HEK293 (cell line): ENCODE measurements around the gene SDC1.

Experiments
- CTCF ChIA-PET: fragments of 350-600 bp; formaldehyde crosslinking; extraction: SDS; loops from one replicate; lab custom pipeline; 2021; ENCODE audit warnings: antibody characterized with exemption; lab: Yijun Ruan, JAX
- POLR2A ChIA-PET: fragments of 300-600 bp; formaldehyde crosslinking; extraction: SDS; loops from one replicate; lab custom pipeline; 2020; ENCODE audit warnings: antibody characterized with exemption, inconsistent platforms; lab: Yijun Ruan, JAX
- H3K27ac ChIP-seq: fragments of 200-500 bp; sonication (Bioruptor generic); 2 replicates; pipeline ENCODE4 v1.5.1; 2014; ENCODE audit warnings: low read depth, low read length, control low read depth, inconsistent platforms; ENCODE audit errors: extremely low read depth
- H3K36me3 ChIP-seq, 2 experiments: fragments of 200-500 bp in 1 of 2; sonication (Bioruptor generic) in 1 of 2; 1 replicate in 1 of 2; 2 replicates in 1 of 2; pipeline ENCODE4 v1.5.1; 2014 to 2017; ENCODE audit warnings: inconsistent platforms in 2 of 2, low read length in 2 of 2; ENCODE audit not compliant: control insufficient read depth in 2 of 2, insufficient read depth in 1 of 2
- H3K4me1 ChIP-seq: fragments of 200-500 bp; sonication (Bioruptor generic); 2 replicates; pipeline ENCODE4 v1.5.1; 2014; ENCODE audit warnings: mild to moderate bottlenecking, low read length, inconsistent platforms; ENCODE audit not compliant: control insufficient read depth, insufficient read depth
- H3K4me3 ChIP-seq: 2 replicates; pipeline ENCODE4 v1.5.1; 2011; ENCODE audit warnings: low read depth, mild to moderate bottlenecking, control low read depth, low read length, moderate library complexity
- H3K9me3 ChIP-seq: fragments of 200-500 bp; sonication (Bioruptor generic); 2 replicates; pipeline ENCODE4 v1.5.1; 2014; ENCODE audit warnings: low read depth, low read length, inconsistent platforms; ENCODE audit not compliant: control insufficient read depth, insufficient read depth
- AEBP2 ChIP-seq: fragments of 450-650 bp; formaldehyde crosslinking; IDR thresholded peaks from 2 replicates; pipeline ENCODE4 v1.5.1; 2016; ENCODE audit warnings: missing biosample characterization, missing genetic modification characterization, borderline replicate concordance
- BCL11A ChIP-seq: fragments of 450-650 bp; formaldehyde crosslinking; IDR thresholded peaks from 2 replicates; pipeline ENCODE4 v1.5.1; 2016; ENCODE audit warnings: low read depth, missing biosample characterization, missing genetic modification characterization
- BCL11B ChIP-seq: fragments of 450-650 bp; formaldehyde crosslinking; IDR thresholded peaks from 2 replicates; pipeline ENCODE4 v1.5.1; 2016; ENCODE audit warnings: low read depth, missing biosample characterization, missing genetic modification characterization
- GLI2 ChIP-seq: fragments of 450-650 bp; formaldehyde crosslinking; IDR thresholded peaks from 2 replicates; pipeline ENCODE4; 2017; ENCODE audit warnings: missing biosample characterization, missing genetic modification characterization, low read depth, borderline replicate concordance
- GLIS1 ChIP-seq: fragments of 450-650 bp; formaldehyde crosslinking; IDR thresholded peaks from 2 replicates; pipeline ENCODE4 v1.5.1; 2016; ENCODE audit warnings: missing biosample characterization, missing genetic modification characterization
- KLF8 ChIP-seq: fragments of 450-650 bp; formaldehyde crosslinking; IDR thresholded peaks from 2 replicates; pipeline ENCODE4 v1.5.1; 2016; ENCODE audit warnings: missing biosample characterization, missing genetic modification characterization
- RBAK ChIP-seq: fragments of 450-650 bp; formaldehyde crosslinking; IDR thresholded peaks from 2 replicates; pipeline ENCODE4 v1.5.1; 2016; ENCODE audit warnings: missing biosample characterization, missing genetic modification characterization
- SCRT1 ChIP-seq: fragments of 450-650 bp; formaldehyde crosslinking; IDR thresholded peaks from 2 replicates; pipeline ENCODE4 v1.5.1; 2016; ENCODE audit warnings: missing biosample characterization, missing genetic modification characterization, borderline replicate concordance
- SCRT2 ChIP-seq: fragments of 450-650 bp; formaldehyde crosslinking; IDR thresholded peaks from 2 replicates; pipeline ENCODE4 v1.5.1; 2016; ENCODE audit warnings: missing biosample characterization, missing genetic modification characterization
- SP7 ChIP-seq: fragments of 450-650 bp; formaldehyde crosslinking; IDR thresholded peaks from 2 replicates; pipeline ENCODE4 v1.5.1; 2016; ENCODE audit warnings: missing biosample characterization, missing genetic modification characterization
- ZBTB49 ChIP-seq: fragments of 450-650 bp; formaldehyde crosslinking; IDR thresholded peaks from 2 replicates; pipeline ENCODE4 v1.5.1; 2016; ENCODE audit warnings: missing biosample characterization, missing genetic modification characterization, low read depth
- ZNF114 ChIP-seq: fragments of 450-650 bp; formaldehyde crosslinking; IDR thresholded peaks from 2 replicates; pipeline ENCODE4 v1.5.0; 2017; ENCODE audit warnings: missing biosample characterization, missing genetic modification characterization
- ZNF16 ChIP-seq: fragments of 450-650 bp; formaldehyde crosslinking; IDR thresholded peaks from 2 replicates; pipeline ENCODE4 v1.5.1; 2016; ENCODE audit warnings: low read depth, missing biosample characterization, missing genetic modification characterization
- ZNF175 ChIP-seq: fragments of 450-650 bp; formaldehyde crosslinking; IDR thresholded peaks from 2 replicates; pipeline ENCODE4 v1.5.1; 2016; ENCODE audit warnings: missing biosample characterization, missing genetic modification characterization
- ZNF248 ChIP-seq: fragments of 450-650 bp; formaldehyde crosslinking; IDR thresholded peaks from 2 replicates; pipeline ENCODE4 v1.5.1; 2017; ENCODE audit warnings: missing biosample characterization, missing genetic modification characterization
- ZNF302 ChIP-seq: fragments of 450-650 bp; formaldehyde crosslinking; IDR thresholded peaks from 2 replicates; pipeline ENCODE4 v1.5.1; 2016; ENCODE audit warnings: missing biosample characterization, missing genetic modification characterization, low read depth
- ZNF335 ChIP-seq: fragments of 450-650 bp; formaldehyde crosslinking; conservative IDR thresholded peaks from 2 replicates; pipeline ENCODE4 v1.5.1; 2016; ENCODE audit warnings: missing biosample characterization, missing genetic modification characterization
- ZNF433 ChIP-seq: fragments of 450-650 bp; formaldehyde crosslinking; IDR thresholded peaks from 2 replicates; pipeline ENCODE4 v1.5.1; 2016; ENCODE audit warnings: missing biosample characterization, missing genetic modification characterization, low read depth
- ZNF843 ChIP-seq: fragments of 450-650 bp; formaldehyde crosslinking; IDR thresholded peaks from 2 replicates; pipeline ENCODE4 v1.5.1; 2016; ENCODE audit warnings: missing biosample characterization, missing genetic modification characterization
- TF ChIP-seq, protein P1 (sequence below): fragments of 450-650 bp; formaldehyde crosslinking; IDR thresholded peaks from 2 replicates; pipeline ENCODE4 v1.5.0; 2017; ENCODE audit warnings: missing biosample characterization, missing genetic modification characterization, borderline replicate concordance

SDC1 gene

DNA sequence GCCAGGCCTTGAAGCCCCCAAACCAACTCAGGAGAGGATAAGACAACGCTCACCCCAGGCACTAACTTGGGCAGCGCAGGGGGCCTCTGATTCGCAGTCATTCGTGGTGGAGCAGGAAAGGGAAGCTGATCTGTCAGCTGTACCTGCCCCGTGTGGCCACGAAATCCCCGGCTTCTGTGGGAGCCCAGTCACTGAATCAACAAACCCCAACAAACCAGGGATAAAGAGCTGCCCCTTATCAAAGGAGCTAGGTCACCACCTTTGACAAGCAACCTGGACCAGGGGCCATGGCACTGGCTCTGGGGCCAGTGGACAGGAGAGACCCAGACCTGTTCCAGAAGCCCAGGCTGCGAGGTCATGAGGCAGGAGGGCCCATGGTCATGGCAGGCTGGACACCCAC lies 14.5 kb downstream of the SDC1 start:
- Histone ChIP-seq H3K4me3 (no peak overlapping the region), H3K9me3 (no peaks in the 10 kb centered on the region), H3K4me1 (peaks cover 15% of the 10 kb centered on the region), H3K36me3 (peaks cover 0 to 2% of the 10 kb centered on the region in 2 experiments; a peak in 1 of 3 replicates), H3K27ac (no peak overlapping the region)
- ChIA-PET POLR2A (interaction anchor here (1.3 kb wide), 1 partner anchor 41 kb away, joined by 5 read pairs; no protein-coding TSS in a partner anchor), CTCF (interaction anchor here (0.6 kb wide), 1 partner anchor 62 kb away, joined by 4 read pairs; no protein-coding TSS in a partner anchor)
- no peak for TF ChIP-seq ZBTB49
- no peak for TF ChIP-seq AEBP2 (tag by site-specific recombination)
- no peak for TF ChIP-seq ZNF302 (tag by site-specific recombination)
- no peak for TF ChIP-seq SP7
- TF ChIP-seq GLIS1, result no peak
- TF ChIP-seq SCRT2 (tag by site-specific recombination), result no peak
- no peak for TF ChIP-seq ZNF248 (tag by site-specific recombination)
- TF ChIP-seq RBAK, result no peak
- no peak for TF ChIP-seq ZNF433 (tag by site-specific recombination)
- TF ChIP-seq BCL11B (tag by site-specific recombination), result no peak
- TF ChIP-seq KLF8 (tag by site-specific recombination), result no peak
- no peak for TF ChIP-seq ZNF175 (tag by site-specific recombination)
- TF ChIP-seq ZNF335 (tag by site-specific recombination), result no peak
- no peak for TF ChIP-seq BCL11A (tag by site-specific recombination)
- TF ChIP-seq ZNF16 (tag by site-specific recombination), result no peak
- TF ChIP-seq, protein P1, sequence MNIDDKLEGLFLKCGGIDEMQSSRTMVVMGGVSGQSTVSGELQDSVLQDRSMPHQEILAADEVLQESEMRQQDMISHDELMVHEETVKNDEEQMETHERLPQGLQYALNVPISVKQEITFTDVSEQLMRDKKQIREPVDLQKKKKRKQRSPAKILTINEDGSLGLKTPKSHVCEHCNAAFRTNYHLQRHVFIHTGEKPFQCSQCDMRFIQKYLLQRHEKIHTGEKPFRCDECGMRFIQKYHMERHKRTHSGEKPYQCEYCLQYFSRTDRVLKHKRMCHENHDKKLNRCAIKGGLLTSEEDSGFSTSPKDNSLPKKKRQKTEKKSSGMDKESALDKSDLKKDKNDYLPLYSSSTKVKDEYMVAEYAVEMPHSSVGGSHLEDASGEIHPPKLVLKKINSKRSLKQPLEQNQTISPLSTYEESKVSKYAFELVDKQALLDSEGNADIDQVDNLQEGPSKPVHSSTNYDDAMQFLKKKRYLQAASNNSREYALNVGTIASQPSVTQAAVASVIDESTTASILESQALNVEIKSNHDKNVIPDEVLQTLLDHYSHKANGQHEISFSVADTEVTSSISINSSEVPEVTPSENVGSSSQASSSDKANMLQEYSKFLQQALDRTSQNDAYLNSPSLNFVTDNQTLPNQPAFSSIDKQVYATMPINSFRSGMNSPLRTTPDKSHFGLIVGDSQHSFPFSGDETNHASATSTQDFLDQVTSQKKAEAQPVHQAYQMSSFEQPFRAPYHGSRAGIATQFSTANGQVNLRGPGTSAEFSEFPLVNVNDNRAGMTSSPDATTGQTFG (tag by site-specific recombination), result no peak
- no peak for TF ChIP-seq ZNF114 (tag by site-specific recombination)
- no peak for TF ChIP-seq SCRT1 (tag by site-specific recombination)
- no peak for TF ChIP-seq ZNF843 (tag by site-specific recombination)
- no peak for TF ChIP-seq GLI2 (tag by site-specific recombination)
